MM.1S (cell line): ENCODE data around the gene GRIA4.

Experiments
- CTCF ChIP-seq: fragments of 300-600 bp; sonication (generic); IDR thresholded peaks from 2 replicates; pipeline ENCODE4 v1.5.1; 2016; ENCODE audit warnings: antibody characterized with exemption, low read length, mixed read lengths
- EZH2 ChIP-seq: fragments of 300-600 bp; sonication (generic); optimal IDR thresholded peaks from 2 replicates; pipeline ENCODE3; 2017; ENCODE audit warnings: low read depth, mild to moderate bottlenecking, antibody characterized with exemption, low read length, mixed read lengths

- TF ChIP-seq CTCF (no peak), EZH2 (no peak)
These were observed 293.2 kb downstream of the GRIA4 start for GRCh38 chr11:105903113-105903512.
